Measurements from ENCODE around the gene ENOSF1.

ENOSF1 gene

DNA sequence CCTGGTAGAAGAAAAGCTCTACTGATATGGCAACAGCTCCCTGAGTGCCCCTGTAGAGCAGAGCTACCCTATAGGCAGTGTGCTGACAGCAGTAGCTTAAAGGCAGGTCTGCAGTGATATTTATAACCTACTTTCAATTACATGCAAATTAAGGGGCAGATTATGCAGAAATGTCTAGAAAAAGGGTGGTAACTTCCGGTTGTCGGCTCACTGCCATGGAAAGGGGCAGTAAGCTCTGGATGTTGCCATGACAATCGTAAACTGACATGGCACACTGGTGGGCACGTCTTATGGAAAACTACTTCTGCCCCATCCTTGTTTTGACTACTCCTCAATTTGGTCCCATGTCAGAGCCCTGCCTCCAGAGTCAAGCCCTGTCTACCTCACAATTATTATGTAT, 57.8 kb downstream of the ENOSF1 start:
- DNase-seq, result no peak
- no peak for TF ChIP-seq POLR2A (IDR thresholded peaks at IDR 0.05; ENCODE audit: low read length)
- TF ChIP-seq GATA1 (IDR thresholded peaks at IDR 0.05; ENCODE audit: low read depth, low read length), result no peak

DNA sequence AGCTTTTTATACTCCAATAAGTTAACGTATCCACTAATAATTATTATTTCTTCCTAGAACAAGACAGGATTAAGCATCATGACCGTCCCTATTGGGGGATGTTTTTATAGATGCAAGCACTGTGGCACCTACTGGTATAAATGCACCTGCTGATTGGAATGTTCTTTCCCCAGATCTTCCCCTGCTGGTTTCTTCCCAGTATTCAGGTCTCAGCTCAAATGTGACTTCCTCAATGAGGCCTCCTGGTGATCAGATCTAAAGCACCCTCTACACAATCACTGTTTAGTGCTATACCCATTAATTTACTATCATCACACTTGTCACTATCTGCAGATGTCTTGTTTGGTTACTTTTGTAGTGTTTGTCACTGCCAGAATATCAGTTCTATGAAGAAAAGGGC, 58.9 kb downstream of the ENOSF1 start:
- DNase-seq, result no peak
- no peak for TF ChIP-seq GATA1 (IDR thresholded peaks at IDR 0.05; ENCODE audit: low read depth, low read length)
- no peak for TF ChIP-seq POLR2A (IDR thresholded peaks at IDR 0.05; ENCODE audit: low read length)

DNA sequence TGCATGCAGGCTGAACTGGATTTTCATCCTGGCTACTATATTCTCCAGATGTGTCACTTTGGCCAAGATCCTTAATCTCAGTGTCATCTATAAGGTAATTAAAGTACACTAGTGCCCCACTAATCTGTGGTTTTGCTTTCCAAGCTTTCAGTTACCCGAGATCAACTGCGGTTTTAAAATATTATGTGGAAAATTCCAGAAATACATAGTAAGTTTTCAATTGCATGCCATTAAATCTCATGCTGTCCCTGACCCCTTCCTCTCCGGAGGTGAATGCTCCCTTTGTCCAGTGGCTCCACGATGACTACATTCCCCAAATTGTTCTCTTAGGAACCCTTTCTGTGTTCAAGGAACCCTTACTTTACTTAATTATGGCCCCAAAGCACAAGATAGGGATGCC, 60.3 kb downstream of the ENOSF1 start:
- TF ChIP-seq POLR2A (IDR thresholded peaks at IDR 0.05; ENCODE audit: low read length) (no peak), GATA1 (IDR thresholded peaks at IDR 0.05; ENCODE audit: low read depth, low read length) (no peak)
- DNase-seq, result no peak

DNA sequence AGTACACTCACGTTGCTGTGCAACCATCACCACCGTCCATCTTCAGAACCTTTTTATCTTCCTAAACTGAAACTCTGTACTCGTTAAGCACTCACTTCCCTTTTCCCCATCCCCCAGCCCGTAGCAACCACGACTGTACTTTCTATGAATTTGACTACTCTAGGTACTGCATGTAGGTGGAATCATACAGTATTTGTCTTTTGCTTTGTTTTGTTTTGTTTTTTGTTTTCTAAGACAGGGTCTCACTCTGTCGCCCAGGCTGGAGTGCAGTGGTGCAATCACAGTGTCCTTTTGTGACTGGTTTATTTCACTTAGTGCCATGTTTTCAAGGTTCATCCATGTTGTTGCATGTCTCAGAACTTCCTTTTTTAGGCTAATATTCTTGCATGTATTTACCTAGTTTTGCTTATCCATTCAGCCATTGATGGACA, 62.0 kb downstream of the ENOSF1 start:
- DNase-seq, result peak; percentile 43 to 61
- TF ChIP-seq GATA1 (IDR thresholded peaks at IDR 0.05; ENCODE audit: low read depth, low read length) (no peak), POLR2A (IDR thresholded peaks at IDR 0.05; ENCODE audit: low read length) (no peak)

DNA sequence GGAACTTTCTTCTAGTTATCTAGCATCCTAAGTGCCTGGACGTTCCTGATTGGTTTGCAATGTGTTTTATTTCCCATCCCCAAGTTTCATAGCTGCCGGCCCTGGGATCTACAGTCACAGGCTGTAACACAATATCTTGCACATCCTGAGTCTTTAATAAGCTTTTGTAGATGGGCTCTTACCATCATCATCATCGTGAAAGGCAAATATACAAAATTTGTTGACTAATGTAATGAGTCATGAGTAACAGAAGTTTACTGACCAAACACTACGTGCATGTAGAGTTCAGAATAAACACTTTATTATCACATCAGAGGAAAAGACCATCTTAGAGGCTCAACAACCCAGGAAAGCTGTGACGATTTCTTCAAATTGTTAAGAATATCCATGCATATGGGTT, 63.1 kb downstream of the ENOSF1 start:
- no peak for DNase-seq
- TF ChIP-seq GATA1 (IDR thresholded peaks at IDR 0.05; ENCODE audit: low read depth, low read length) (no peak), POLR2A (IDR thresholded peaks at IDR 0.05; ENCODE audit: low read length) (no peak)

DNA sequence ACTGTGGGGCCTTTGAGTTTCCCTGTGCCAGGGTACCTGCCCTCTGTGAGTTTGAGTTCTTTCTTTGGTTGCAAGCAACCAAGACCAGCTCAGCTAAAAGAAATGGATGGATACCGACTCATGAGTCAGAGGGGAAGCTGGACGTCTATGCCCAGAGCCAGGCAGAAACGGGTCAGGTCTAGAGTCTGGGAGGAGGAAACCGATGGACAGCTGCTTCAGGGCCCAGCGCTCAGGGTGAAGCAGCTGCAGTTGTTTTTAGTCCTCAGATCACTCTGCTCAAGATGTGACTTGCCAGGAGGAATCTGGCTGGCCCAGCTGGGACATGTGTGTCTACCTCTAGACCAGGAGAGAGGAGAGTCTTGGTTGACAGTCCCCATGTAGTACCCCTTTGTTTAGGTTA, 65.1 kb downstream of the ENOSF1 start:
- no peak for TF ChIP-seq GATA1 (IDR thresholded peaks at IDR 0.05; ENCODE audit: low read depth, low read length)
- no peak for TF ChIP-seq POLR2A (IDR thresholded peaks at IDR 0.05; ENCODE audit: low read length)
- DNase-seq, result no peak

DNA sequence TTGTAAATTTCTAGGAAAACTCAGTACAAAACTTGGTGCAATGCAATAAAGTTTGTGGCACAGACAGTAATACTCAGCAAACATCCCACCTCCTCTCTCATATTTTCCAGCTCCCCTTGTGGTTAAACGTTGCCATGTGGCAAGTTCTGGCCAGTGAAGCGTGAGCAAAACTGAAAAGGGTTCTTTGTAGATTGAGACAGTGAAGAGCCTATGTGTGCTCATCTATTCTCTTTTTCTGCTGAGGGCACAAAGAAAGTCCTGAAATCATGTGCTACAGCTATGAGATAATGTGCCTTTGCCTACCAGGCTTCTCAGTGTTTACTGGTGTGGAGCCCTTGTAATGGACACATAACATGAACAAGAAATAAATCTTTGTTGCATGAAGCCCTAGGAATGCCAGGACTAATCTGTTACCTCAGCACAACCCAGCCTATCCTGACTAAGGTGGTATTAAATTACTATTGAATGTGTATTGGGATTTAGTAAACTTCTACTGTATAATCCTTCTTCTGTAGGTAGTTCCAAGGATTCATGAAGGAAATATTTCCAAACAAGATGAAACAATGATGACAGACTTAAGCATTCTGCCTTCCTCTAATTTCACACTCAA, 67.9 kb downstream of the ENOSF1 start:
- no peak for TF ChIP-seq POLR2A (IDR thresholded peaks at IDR 0.05; ENCODE audit: low read length)
- TF ChIP-seq GATA1 (IDR thresholded peaks at IDR 0.05; ENCODE audit: low read depth, low read length), result no peak
- DNase-seq, result no peak

DNA sequence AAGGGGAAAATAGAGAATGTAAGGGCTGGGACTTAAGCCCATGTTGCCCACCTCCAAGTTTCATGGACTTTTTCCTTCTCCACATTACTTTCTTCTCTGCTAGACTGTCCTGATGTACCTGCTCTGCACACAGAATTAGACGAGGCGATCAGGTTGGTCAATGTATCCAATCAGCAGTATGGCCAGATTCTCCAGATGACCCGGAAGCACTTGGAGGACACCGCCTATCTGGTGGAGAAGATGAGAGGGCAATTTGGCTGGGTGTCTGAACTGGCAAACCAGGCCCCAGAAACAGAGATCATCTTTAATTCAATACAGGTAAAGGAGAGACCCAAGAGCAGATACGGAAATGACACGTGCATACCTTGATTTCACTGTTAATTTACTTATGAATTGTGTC, 71.2 kb downstream of the ENOSF1 start:
- no peak for TF ChIP-seq GATA1 (IDR thresholded peaks at IDR 0.05; ENCODE audit: low read depth, low read length)
- no peak for TF ChIP-seq POLR2A (IDR thresholded peaks at IDR 0.05; ENCODE audit: low read length)
- DNase-seq, result no peak

DNA sequence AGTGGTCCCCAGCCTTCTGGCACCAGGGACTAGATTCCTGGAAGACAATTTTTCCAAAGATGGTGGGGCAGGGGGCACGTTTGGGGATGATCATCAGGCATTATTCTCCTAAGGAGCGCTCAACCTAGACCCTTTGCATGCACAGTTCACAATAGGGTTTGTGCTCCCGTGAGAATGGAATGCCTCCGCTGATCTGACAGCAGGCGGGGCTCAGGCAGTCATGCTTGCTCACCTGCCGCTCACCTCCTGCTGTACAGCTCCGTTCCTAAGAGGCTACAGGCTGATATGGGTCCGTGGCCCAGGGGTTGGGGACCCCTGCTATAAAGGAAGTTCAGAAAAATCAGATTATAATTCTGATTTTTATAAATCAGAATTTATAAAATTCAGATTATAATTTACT, 77.3 kb downstream of the ENOSF1 start:
- DNase-seq, result no peak
- no peak for TF ChIP-seq POLR2A (IDR thresholded peaks at IDR 0.05; ENCODE audit: low read length)
- no peak for TF ChIP-seq GATA1 (IDR thresholded peaks at IDR 0.05; ENCODE audit: low read depth, low read length)

DNA sequence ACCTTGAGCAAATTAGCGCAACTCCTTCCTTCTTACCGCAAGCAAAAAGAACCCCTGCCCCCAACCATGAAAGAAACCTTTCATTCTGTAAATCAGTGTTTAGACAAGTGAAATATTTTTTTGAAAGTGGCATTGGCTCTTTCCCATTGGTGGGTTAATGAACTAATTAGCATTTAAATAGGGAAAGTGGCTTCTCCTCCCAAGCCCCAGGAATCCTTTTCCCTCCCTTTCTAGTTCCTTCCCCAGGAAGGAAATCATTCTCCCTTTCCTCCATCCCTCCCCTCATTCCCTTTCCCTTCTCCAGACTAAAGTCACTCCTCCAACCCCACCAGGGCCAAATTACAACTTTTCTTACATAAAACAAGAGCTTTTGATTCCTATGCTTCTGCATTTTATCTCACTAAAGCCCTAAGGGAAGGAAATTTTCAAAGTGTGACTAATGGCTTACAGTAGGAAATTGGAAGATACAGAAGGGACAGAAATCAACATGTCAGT, 77.8 kb downstream of the ENOSF1 start:
- TF ChIP-seq POLR2A (IDR thresholded peaks at IDR 0.05; ENCODE audit: low read length), result no peak
- no peak for TF ChIP-seq GATA1 (IDR thresholded peaks at IDR 0.05; ENCODE audit: low read depth, low read length)
- no peak for DNase-seq

DNA sequence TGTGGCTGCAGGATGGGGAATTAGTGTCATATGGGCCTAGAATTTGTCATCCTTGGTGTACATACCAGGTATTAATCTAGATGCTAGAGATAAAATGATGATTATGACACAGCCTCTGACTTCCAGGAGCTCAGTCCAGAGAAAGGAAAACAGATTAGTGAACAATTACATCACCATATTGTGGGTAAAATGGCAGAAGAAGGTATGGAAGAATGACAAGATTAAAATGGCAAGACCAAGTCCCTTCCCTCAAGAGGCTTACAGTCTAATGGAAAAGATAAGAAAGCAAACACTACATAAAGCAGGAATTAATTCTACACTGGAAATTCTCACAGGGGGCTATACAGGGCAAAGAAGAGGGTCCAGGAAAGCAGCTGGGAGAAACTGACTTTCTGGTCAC, 80.9 kb downstream of the ENOSF1 start:
- TF ChIP-seq POLR2A (IDR thresholded peaks at IDR 0.05; ENCODE audit: low read length) (no peak), GATA1 (IDR thresholded peaks at IDR 0.05; ENCODE audit: low read depth, low read length) (no peak)
- DNase-seq, result no peak

DNA sequence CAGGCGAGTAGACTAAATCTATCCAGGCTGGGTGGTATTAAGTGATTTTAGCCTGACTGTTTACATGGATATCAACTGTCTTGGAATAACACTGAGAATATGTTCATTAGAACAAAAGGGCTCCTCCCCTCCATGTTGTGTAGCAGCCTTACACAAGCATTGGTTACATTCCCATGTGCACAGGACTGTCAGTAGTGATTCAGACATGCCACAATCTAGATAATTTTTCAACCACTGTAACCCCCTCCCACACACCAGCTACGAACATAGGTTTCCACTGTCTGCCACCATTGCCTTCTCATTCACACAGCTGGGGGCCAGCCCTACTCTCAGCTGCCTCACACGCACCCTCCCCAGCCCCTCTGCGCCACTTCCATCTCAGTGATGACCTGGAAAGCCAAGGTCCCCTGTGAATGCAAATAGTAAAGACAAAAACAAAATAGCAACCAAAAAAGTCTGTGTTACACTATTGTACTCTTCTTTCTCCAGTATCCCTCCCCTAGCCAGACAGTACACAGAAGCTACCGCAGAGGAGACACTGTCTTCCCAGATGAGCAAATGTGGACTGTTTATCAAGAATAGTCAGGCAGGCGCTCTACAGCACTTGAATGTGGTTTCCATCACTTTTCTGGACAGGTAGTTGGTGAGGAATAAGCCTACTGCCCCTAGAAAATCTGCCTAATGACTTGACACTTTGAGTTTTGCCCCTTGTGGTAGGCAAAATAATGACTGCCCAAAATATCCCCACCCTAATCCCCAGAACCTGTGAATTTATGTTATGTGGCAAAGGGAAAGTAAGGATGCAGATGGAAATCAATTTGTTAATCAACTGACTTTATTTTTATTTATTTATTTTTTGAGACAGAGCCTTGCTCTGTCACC, 82.9 kb downstream of the ENOSF1 start:
- no peak for TF ChIP-seq GATA1 (IDR thresholded peaks at IDR 0.05; ENCODE audit: low read depth, low read length)
- TF ChIP-seq POLR2A (IDR thresholded peaks at IDR 0.05; ENCODE audit: low read length), result no peak
- DNase-seq, result peak; percentile 19

DNA sequence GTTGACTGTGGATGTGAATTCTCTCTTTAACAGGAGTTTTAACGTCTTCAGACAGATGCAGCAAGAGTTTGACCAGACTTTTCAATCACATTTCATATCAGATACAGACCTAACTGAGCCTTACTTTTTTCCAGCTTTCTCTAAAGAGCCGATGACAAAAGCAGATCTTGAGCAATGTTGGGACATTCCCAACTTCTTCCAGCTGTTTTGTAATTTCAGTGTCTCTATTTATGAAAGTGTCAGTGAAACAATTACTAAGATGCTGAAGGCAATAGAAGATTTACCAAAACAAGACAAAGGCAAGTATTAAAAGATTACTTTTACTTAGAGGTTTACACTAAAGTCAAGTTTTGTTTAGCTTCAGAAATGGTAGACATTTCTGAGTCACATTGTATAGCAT, 85.2 kb downstream of the ENOSF1 start:
- DNase-seq, result no peak
- TF ChIP-seq POLR2A (IDR thresholded peaks at IDR 0.05; ENCODE audit: low read length) (no peak), GATA1 (IDR thresholded peaks at IDR 0.05; ENCODE audit: low read depth, low read length) (no peak)

DNA sequence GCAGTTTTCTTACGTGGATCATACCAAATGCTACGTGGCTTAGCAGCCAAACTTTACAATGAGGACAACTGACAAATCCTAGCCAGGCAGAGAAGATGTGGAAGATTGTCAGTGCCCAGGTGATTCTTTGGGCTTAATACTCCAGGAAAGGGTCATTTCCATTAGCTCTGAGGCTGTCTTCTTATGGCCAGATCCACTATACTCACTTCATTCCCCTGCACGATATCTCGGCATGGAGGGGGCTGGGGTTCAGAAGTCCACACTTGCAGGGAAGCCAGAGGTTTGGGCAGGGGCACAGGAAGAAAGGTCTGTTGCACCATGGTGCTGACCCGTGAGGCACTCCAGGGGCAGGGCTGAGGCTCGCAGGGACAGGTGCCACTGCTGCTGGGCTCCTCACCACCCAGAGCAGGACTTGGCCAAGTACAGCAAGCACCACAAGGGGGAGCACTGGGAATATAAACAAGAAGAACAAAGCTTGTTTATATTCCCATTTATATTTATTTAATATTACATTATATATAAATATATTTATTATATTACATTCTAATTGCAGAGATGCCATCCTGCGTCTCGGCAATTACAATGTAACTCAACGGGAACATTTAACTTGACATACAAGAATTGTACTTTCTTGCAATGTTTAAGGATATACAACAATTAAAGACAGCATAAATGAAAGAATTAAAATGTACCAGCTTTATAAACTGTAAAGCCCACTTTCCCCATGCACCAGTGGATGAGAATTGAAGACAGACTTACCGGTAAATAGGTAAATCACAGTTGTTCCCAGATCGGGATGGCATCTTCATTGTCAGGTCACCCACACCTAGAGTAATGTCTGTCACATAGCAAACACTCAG, 88.4 kb downstream of the ENOSF1 start:
- no peak for TF ChIP-seq POLR2A (IDR thresholded peaks at IDR 0.05; ENCODE audit: low read length)
- TF ChIP-seq GATA1 (IDR thresholded peaks at IDR 0.05; ENCODE audit: low read depth, low read length), result no peak
- peak; percentile 78 to 86 for DNase-seq
